Amniotic epithelial cell (primary cell): ENCODE results near the gene TMEM232.
A peak's percentile ranks its signal among the peaks of the same experiment; 100 is the strongest.

Source experiments
- DNase-seq: peaks from one replicate; pipeline ENCODE4 v3.0.0-alpha.2; 2010; ENCODE audit warnings: low read depth

The TMEM232 gene

DNA sequence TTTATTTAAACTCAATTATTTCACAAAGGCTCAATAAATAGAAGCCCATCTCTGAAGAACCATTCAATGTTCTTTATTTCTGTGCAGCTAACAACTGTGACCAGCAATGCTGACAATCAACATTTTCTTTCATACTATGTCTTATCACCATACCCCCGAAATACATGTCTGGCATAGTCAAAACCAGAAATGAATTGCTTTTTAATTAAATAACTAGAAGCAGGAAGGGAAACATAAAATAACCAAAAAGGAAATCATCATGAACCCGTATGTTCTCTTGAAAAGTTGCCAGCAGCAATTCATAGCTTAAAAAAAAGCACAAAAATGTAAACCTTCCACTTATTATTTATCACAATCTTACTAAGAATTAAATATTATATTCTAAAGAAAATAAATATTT, 212.4 kb downstream of the TMEM232 start:
- no peak for DNase-seq

GRCh38 chr5:110512266-110512665, 214.2 kb downstream of the TMEM232 start:
- DNase-seq = peak; percentile 3

DNA sequence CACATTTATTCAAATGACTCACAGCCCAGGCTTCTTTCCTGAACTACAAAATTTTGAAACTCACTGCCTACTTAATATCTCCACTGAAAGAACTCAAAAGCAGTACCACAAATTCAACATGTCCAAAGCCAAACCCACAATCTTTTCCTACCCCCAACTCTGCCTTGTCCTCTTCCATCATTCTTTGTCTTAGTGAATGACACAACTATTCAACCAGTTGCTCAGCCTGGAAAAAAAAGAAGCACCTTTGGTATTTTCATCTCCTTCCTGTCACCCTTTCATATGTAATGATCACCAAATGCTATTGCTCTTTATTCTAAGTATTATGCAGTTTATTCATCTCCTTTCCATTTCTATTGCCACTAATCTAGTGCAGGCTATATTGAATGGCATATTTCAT, 216.3 kb downstream of the TMEM232 start:
- no peak for DNase-seq

DNA sequence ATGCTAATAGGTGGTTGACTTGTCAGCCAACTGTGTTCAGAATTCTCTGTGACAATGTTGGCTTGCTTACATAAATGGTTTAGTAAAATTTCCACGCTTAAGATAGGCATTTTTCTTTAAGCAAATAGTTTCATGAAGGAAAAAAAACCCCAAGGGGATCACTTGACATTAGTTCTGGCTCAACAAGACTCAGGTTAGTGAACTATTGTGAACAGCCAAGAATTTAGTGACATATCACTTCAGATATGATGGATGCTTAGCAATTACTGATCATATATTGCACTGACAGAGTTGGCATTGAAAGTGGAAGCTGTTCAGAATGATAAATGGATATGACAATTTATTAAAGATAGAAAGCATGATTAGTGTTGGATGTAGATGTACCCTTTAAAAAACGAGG, 218.5 kb downstream of the TMEM232 start:
- DNase-seq = no peak

- DNase-seq = no peak
Measured at GRCh38 chr5:110506378-110506777, 220.1 kb downstream of the TMEM232 start.

- no peak for DNase-seq
Measured at GRCh38 chr5:110496276-110496675, 230.2 kb downstream of the TMEM232 start.

DNA sequence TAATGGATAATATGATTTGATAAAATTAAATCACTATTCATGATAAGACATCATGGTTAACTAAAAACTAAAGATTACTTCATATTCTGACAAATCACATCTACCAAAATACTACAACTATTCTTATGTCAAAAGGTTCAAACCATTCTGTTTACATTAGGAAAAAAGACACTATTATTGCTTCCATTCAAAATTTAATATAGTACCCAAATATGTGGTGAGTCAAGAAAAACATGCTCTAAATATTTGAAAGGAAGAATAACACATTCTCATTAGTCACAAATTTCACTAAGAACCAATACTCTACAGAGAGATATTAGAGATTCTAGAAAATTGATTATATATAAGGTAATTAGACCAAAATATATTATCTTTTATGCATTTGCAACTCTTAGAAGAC, 234.0 kb downstream of the TMEM232 start:
- DNase-seq = no peak

GRCh38 chr5:110478895-110479294, 247.6 kb downstream of the TMEM232 start:
- peak; percentile 90 for DNase-seq

DNA sequence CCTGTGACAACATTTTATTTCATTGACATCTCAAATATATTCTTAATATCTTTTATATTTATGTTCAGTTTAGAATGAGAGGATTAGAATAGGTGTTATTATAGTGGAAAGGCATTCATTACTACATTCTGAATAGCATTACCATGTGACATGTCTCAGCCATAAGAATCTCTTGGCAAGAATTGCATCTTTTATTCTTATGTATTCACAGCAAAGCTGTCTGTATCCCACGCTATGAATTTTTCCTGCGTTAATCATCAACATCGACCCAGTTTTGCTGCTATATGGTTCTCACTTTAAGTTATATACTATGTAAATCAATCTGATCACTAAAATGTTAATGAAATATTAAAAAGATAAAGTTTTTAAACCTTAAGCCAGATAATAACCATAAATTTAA, 248.6 kb downstream of the TMEM232 start:
- peak; percentile 12 for DNase-seq

- no peak for DNase-seq
Measured at GRCh38 chr5:110476164-110476563, 250.3 kb downstream of the TMEM232 start.

DNA sequence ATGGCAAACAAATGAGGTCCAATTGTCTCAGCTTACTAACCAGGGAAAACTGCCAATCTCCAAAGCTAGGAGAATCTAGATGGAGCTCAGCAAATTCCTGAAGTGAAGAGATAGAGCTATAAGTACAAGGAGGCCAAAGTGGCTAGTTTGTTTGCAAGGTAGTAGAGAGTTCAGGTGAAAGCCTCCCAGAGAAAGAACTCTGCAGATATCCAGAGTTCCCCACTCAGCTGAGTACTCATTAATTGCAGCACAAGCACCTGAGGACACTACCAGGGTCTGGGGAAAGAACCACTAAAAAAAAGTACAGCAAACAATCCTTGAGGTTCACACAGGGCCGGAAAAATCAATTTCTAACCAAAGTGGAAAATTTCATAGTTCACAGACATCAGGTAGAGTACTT, 250.9 kb downstream of the TMEM232 start:
- DNase-seq = no peak

DNA sequence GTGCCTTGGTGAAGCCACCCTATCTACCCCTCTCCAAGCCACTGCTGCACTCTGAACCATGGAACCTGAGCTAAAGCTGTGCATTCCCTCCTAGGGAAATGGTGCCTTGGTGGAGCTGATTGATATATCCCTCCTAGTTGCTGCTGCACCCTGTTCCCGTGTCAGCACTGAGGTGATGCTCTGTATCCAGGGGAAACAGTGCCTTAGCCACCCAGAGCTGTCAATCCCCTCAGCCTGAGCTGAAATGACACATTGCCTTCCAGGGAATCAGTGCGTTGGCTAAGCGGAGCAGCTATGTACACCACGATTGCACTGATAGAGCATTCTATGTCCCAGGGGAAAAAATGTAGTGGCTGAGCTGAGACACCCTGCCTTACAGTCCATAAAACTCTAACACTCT, 257.0 kb downstream of the TMEM232 start:
- DNase-seq = no peak

DNA sequence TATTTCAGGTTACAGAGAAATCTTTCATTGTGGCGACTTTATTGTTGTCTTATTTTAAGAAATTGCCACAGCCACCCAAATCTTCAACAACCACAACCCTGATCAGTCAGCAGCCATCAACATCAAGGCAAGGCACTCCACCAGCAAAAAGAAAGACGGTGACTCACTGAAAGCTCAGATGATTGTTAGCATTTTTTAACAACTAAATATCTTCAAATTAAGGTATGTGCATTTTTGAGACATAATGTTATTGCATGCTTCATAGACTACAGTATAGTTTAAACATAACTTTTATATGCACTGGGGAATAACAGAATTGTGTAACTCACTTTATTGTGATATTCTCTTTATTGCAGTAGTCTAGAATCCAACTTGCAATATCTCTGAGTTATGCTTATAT, 263.4 kb downstream of the TMEM232 start:
- DNase-seq = no peak

- no peak for DNase-seq
Measured at GRCh38 chr5:110460837-110461236, 265.6 kb downstream of the TMEM232 start.

DNA sequence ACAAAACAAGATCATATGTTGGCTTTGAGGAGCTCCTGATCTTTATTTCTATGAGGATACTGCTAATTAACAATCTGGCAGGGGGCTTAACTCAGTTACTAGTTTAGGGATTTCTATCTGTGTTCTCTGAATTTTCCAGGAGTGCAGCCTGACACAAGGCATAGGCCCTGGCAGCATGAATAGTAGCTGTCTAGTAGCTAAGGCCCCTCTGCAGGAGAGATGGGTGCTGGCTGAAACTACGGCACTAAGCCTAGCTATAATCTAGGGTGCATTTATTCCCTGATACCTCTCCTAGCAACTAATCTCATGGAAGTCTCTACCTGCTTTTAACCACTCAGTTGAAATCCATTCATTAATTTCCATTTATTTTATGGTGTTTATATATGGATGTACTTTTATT, 268.2 kb downstream of the TMEM232 start:
- no peak for DNase-seq

GRCh38 chr5:110442856-110443255, 283.6 kb downstream of the TMEM232 start:
- no peak for DNase-seq

GRCh38 chr5:110441035-110441434, 285.4 kb downstream of the TMEM232 start:
- peak; percentile 30 for DNase-seq

GRCh38 chr5:110440058-110440457, 286.4 kb downstream of the TMEM232 start:
- DNase-seq = no peak

DNA sequence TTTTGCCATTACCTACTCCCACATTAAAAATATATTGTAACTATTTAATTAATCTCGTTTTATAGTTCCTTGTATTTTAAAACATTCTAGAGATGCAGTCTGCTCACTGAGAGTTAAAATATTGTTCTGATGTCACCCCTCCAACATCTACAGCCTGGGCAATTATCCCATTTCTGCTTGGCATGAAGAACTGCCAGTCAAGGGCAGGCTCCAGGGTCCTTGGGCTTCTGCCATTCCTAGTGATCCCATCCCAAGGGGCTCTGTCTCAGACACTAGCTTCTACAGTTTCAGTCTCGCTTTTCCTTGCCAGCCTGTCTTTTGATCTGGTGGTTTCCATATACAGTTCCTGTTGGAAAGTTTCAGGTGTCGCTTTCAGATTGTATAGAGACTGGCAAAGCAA, 287.2 kb downstream of the TMEM232 start:
- no peak for DNase-seq

- DNase-seq = no peak
Measured at GRCh38 chr5:110435207-110435606, 291.3 kb downstream of the TMEM232 start.

DNA sequence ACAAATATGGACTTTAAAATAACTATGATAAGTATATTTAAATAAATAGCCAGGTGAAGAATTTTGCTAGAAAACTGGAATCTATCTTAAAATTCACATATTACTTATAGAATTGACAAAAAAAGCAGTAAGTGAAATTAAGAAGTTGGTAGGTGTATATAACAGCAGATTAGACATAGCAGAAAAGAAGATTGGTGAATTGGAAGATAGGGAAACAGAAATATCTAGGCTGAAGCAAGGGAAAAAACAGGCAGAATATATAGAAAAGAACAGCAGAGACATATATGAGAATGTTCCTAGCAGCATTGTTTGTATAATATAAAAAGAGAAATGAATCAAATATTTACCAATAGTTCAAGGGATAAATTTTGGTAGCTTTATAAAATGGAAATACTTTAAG, 294.9 kb downstream of the TMEM232 start:
- no peak for DNase-seq

- DNase-seq = peak; percentile 27
Measured at GRCh38 chr5:110414360-110414759, 312.1 kb downstream of the TMEM232 start.

- peak; percentile 59 for DNase-seq
Measured at GRCh38 chr5:110413856-110414255, 312.6 kb downstream of the TMEM232 start.

- no peak for DNase-seq
Measured at GRCh38 chr5:110409571-110409970, 316.9 kb downstream of the TMEM232 start.

- no peak for DNase-seq
Measured at GRCh38 chr5:110402562-110402961, 323.9 kb downstream of the TMEM232 start.
